ENCODE results near the gene HOTAIR.

DNA sequence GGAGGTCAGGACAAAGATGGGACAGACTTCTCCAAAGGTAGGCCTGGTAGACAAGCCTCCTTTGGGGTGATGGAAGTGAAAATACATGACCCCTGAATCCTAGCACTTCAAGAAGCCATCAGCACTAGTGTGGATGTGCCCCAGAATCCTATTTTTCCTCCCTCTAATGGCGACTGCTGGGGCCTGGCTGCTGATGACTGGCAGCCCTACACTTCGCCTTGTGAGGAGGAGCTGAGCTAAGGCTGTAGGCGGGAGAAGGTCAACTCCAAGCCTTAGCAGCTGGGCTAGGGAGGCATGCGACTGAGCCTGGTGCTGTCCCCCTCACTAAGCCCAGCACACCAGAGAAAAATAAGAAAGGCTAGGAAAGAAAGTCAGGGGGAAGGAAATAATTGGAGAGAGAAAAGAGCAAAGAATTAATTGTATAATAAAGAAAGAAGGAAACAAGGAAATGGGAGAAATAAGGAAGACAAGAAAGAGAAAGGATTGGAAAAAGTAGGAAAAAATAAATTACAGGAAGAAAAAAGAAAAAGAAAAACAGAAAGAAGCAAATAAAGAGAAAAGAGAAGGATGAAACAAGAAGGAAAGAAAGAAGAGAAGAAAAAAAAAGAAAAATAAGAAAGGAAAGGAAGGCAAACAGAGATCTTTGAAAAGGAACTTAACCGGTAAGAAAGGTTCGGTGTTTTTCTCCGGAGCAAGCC, 5.5 kb upstream of the HOTAIR start:
- TF ChIP-seq, protein P1, sequence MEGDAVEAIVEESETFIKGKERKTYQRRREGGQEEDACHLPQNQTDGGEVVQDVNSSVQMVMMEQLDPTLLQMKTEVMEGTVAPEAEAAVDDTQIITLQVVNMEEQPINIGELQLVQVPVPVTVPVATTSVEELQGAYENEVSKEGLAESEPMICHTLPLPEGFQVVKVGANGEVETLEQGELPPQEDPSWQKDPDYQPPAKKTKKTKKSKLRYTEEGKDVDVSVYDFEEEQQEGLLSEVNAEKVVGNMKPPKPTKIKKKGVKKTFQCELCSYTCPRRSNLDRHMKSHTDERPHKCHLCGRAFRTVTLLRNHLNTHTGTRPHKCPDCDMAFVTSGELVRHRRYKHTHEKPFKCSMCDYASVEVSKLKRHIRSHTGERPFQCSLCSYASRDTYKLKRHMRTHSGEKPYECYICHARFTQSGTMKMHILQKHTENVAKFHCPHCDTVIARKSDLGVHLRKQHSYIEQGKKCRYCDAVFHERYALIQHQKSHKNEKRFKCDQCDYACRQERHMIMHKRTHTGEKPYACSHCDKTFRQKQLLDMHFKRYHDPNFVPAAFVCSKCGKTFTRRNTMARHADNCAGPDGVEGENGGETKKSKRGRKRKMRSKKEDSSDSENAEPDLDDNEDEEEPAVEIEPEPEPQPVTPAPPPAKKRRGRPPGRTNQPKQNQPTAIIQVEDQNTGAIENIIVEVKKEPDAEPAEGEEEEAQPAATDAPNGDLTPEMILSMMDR (conservative IDR thresholded peaks at IDR 0.05 in 1 of 2, IDR thresholded peaks at IDR 0.05 in 1 of 2; ENCODE audit: low read depth in 1 of 2, low read length in 2 of 2), result no peak
- no peak for TF ChIP-seq EZH2 (IDR thresholded peaks at IDR 0.05; ENCODE audit: low read length, missing control alignments)
